ENCODE data around the gene BSDC1.
"Not testable (repeated sequence)": the region's sequence is repeated elsewhere in the genome, so short reads cannot be mapped to it uniquely, and the experiment has no call there.

BSDC1 gene

DNA sequence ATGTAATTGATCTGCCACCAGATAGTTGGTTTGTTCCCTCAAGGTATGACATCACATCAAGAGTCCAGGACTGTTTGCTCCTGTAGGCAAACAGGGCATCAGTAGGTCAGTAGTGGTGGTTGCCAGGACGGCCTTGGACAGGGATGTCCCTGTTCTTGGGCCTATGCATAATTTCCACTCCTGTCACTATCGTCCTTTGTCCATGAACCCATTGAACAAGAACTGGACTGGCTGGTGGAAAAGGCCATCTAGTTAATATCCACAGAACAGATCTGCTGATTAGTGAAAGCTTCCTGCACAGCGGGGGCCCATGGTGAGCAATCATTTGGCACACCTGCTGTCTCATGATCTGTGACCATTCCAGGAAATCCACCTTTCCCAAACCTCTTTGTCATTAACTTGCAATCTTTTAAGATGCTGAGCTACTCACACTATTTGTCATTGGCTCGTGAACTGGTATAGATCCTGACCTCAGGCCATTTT, 12.4 kb upstream of the BSDC1 start:
- Mint-ChIP-seq H3K4me3 (no peak overlapping the region), H3K27ac (no peak overlapping the region), H3K4me1 (ENCODE audit: low read depth in 2 of 2) (no peaks in the 10 kb centered on the region), H3K27me3 (peaks cover 0 to 1% of the 10 kb centered on the region in 2 donors), H3K36me3 (ENCODE audit: insufficient read depth) (no peaks in the 10 kb centered on the region), H3K9me3 (no peaks in the 10 kb centered on the region)
- ATAC-seq (replicated peaks) = no peak
- no peak for DNase-seq

DNA sequence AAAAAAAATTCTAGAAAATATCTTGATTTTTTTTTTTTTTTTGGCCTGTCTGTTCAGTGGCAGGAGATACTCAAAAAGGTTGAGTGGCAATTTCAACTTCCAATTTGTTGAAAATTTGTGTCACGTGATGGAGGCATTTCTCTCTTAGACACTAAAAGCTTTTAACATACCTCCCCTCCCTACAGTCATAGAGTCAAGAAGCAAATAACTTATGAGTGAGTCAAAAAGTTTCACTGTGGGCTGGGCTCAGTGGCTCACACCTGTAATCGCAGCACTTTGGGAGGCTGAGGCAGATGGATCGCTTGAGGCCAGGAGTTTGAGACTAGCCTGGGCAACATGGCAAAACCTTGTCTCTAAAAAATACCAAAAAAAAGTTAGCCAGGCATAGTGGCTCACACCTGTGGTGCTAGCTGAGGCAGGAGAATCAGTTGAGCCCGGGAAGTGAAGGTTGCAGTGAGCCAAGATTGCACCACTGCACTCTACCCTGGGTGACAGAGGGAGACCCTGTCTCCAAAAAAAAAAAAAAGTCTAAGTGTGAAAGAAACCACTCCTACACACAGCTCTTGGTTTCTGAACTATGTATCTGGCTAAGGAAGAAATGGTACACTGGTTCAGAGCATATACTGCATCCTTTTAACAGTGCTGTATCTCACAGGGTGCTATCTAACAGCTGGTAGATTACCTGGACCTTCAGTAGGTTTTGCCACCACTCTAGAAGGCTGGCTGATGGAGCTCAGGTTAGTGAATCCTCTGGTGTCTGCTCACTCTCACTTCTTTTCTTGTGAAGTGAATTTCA, 11.6 kb upstream of the BSDC1 start:
- H3K27ac Mint-ChIP-seq = no peak overlapping the region
- H3K27me3 Mint-ChIP-seq = no peaks in the 10 kb centered on the region
- DNase-seq = no peak
- H3K4me3 Mint-ChIP-seq = no peak overlapping the region
- H3K9me3 Mint-ChIP-seq = no peaks in the 10 kb centered on the region
- no peak for ATAC-seq (replicated peaks)
- H3K36me3 Mint-ChIP-seq (ENCODE audit: insufficient read depth) = no peaks in the 10 kb centered on the region
- no peaks in the 10 kb centered on the region for H3K4me1 Mint-ChIP-seq (ENCODE audit: low read depth in 2 of 2)

DNA sequence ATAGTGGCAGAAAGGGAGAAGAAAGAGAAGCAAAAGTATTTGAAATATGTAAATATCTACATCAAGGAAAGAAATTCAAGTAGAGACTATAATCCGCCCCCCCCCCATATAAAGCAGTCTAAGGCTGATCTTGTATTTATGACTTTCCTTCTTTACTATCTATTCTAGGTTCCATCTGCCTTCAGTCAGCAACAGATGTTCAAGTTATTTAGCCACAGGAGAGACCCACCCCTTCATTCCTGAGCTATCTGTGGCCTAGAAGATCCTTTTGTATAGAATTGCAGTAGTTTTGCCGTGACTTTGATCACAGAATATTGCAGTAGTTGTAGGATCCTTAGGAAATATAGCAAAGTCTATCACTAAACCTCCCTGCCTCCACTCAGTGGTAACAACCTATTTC, 10.7 kb upstream of the BSDC1 start:
- ATAC-seq (replicated peaks) (no peak), DNase-seq (no peak)
- H3K27me3 Mint-ChIP-seq = no peaks in the 10 kb centered on the region
- H3K36me3 Mint-ChIP-seq (ENCODE audit: insufficient read depth) = no peaks in the 10 kb centered on the region
- H3K4me1 Mint-ChIP-seq (ENCODE audit: low read depth in 2 of 2) = no peaks in the 10 kb centered on the region
- H3K4me3 Mint-ChIP-seq = no peak overlapping the region
- no peaks in the 10 kb centered on the region for H3K9me3 Mint-ChIP-seq
- no peak overlapping the region for H3K27ac Mint-ChIP-seq

DNA sequence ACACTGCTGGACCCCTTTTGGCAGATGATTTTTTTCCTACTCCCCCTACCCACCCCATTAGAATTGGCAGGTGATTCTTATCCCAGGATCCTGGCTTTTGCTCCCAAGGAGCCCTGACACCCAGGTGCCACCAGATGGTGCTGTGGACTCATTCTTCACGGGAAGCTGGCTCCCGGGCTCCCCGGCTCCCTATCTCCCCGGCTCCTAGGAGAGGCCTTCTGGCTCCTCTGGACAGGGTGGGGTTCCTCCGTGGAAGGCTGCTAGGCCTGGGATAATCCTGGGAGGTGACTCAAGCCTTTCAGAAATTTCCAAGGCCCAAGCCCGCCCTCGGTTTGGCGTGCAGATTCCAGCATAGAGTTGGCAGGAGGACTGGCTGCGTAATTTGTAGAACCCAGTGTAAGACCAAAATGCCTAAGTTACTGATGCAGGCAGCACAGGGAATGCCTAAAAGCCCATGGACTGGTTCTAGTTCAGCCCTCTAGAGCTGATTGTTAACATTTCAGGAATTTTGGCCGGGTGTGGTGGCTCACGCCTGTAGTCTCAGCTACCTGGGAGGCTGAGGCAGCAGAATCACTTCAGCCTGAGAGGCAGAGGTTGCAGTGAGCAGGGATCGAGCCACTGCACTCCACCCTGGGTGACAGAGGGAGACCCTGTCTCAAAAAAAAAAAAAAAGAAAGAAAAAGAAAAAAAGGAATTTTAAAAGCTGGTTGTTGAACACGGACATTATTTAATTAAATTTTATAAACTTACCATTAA, 6.8 kb upstream of the BSDC1 start:
- Mint-ChIP-seq H3K4me3 (no peak overlapping the region), H3K27me3 (no peaks in the 10 kb centered on the region), H3K36me3 (ENCODE audit: insufficient read depth) (no peaks in the 10 kb centered on the region), H3K9me3 (no peaks in the 10 kb centered on the region), H3K4me1 (ENCODE audit: low read depth in 2 of 2) (no peaks in the 10 kb centered on the region), H3K27ac (no peak overlapping the region)
- peak; percentile 61 for ATAC-seq (replicated peaks)
- DNase-seq = peak; percentile 26 to 37 (median 34)

DNA sequence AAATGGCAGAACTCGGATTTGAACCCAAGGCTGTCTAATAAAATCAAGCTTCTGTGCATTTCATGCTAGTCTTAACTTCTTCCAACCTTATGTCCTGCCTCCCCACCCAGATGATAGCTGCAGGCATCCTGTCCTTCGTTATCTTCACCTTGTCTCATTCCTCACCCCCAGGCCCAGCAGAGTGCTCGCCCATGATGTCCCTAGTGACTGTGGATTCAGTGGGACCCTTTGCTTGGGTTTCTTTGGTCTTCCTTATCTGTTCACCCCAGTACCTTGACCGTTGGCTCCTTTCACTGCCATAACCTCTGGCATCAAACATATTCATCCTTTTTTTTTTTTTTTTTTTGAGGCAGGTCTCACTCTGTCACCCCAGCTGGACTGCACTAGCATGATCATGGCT, 5.6 kb upstream of the BSDC1 start:
- Mint-ChIP-seq H3K27me3 (no peaks in the 10 kb centered on the region), H3K27ac (no peak overlapping the region), H3K9me3 (no peaks in the 10 kb centered on the region), H3K36me3 (ENCODE audit: insufficient read depth) (peaks cover 3% of the 10 kb centered on the region), H3K4me1 (ENCODE audit: low read depth in 2 of 2) (peaks cover 0 to 2% of the 10 kb centered on the region in 2 donors), H3K4me3 (no peak overlapping the region)
- DNase-seq (no peak), ATAC-seq (replicated peaks) (no peak)

DNA sequence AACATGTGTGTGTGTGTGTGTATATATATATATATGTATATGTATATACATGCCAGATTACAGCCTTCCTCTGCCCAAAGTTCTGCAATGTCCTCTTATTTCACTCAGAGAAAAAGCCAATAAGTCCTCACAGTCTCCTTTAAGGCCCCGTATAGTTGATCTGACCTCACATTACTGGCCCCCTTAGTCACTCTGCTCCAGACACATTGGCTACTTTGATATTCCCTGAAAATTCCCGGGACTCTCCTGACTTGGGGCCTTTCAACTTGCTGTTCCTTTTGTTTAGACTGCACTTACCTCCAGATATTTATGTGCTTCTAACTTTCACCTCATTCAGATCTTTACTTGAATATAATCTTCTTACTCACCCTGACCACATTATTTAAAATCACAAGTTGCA, 4.2 kb upstream of the BSDC1 start:
- Mint-ChIP-seq H3K4me3 (no peak overlapping the region), H3K4me1 (ENCODE audit: low read depth in 2 of 2) (peaks cover 9 to 10% of the 10 kb centered on the region in 2 donors), H3K36me3 (ENCODE audit: insufficient read depth) (peaks cover 15% of the 10 kb centered on the region), H3K27me3 (no peaks in the 10 kb centered on the region), H3K9me3 (no peaks in the 10 kb centered on the region), H3K27ac (no peak overlapping the region)
- DNase-seq (no peak), ATAC-seq (replicated peaks) (no peak)

DNA sequence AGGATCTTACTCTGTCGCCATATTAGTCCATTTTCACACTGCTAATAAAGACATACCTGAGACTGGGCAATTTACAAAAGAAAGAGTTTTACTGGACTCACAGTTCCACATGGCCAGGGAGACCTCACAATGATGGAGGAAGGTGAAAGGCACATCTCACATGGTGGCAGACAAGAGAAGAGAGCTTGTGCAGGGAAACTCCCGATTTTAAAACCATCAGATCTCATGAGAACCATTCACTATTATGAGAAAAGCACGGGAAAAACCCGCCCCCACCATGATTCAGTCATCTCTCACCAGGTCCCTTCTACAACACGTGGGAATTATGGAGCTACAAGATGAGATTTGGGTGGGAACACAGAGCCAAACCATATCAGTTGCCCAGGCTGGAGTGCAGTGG, 2.3 kb upstream of the BSDC1 start:
- not testable (repeated sequence) for H3K9me3 Mint-ChIP-seq; H3K4me3 Mint-ChIP-seq; H3K27ac Mint-ChIP-seq; H3K27me3 Mint-ChIP-seq; DNase-seq; ATAC-seq (replicated peaks)
- peaks cover 17% of the 10 kb centered on the region for H3K36me3 Mint-ChIP-seq (ENCODE audit: insufficient read depth)
- peaks cover 12 to 13% of the 10 kb centered on the region in 2 donors for H3K4me1 Mint-ChIP-seq (ENCODE audit: low read depth in 2 of 2)

DNA sequence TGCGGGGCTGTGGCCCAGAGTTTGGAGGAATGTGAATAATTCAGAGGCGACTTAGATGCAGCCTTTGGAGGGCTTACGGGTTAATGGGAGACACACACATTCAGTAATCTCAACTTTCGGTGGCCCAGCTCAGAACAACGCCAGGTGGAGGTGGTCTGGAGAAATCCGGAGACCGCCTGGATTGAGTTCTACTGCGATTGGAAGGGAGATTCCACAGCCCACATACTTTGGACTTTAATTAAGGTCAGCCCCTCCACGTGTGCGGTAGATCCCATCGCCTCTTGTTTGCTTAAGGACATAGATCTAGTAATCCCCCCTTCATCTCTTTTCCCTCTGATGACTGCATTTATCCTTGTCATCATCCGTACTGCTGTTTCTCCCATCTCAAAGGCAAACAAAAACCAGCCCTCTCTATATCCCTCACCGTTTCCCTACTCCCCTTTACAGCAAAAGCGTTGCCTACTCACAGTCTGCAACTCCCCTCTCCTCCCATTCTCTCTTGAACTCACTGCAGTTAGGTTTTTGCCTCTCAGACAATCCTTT, 720 bp upstream of the BSDC1 start:
- no peak for ATAC-seq (replicated peaks)
- no peak for DNase-seq
- H3K36me3 Mint-ChIP-seq (ENCODE audit: insufficient read depth) = peaks cover 17% of the 10 kb centered on the region
- peak overlapping the region; percentile 90 to 97 for H3K4me3 Mint-ChIP-seq
- peak overlapping the region; percentile 96 to 99 for H3K27ac Mint-ChIP-seq
- H3K4me1 Mint-ChIP-seq (ENCODE audit: low read depth in 2 of 2) = peaks cover 12 to 13% of the 10 kb centered on the region in 2 donors
- H3K9me3 Mint-ChIP-seq = no peaks in the 10 kb centered on the region
- no peaks in the 10 kb centered on the region for H3K27me3 Mint-ChIP-seq

DNA sequence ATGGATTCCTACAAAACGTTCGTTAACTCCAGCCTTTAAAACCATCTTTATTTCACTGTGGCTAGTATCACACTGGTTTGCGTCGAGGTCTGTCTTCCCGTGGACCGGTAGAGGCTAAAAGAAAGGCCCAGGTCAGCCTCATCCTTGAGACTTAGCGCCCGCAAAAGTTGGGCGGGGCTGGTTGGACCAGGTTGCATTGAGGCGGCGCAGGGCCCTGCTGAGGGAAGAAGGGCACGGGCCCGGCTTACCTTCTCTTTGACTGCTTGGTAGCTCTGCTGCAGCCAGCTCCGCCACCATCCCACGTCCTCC, 455 bp downstream of the BSDC1 start:
- DNase-seq (peak in 1 of 3 experiments; percentile 32), ATAC-seq (replicated peaks) (peak; percentile 24)
- no peaks in the 10 kb centered on the region for H3K27me3 Mint-ChIP-seq
- H3K9me3 Mint-ChIP-seq = no peaks in the 10 kb centered on the region
- peak overlapping the region; percentile 90 to 97 for H3K4me3 Mint-ChIP-seq
- peak overlapping the region; percentile 96 to 99 for H3K27ac Mint-ChIP-seq
- H3K36me3 Mint-ChIP-seq (ENCODE audit: insufficient read depth) = peaks cover 17% of the 10 kb centered on the region
- H3K4me1 Mint-ChIP-seq (ENCODE audit: low read depth in 2 of 2) = peaks cover 12 to 13% of the 10 kb centered on the region in 2 donors

DNA sequence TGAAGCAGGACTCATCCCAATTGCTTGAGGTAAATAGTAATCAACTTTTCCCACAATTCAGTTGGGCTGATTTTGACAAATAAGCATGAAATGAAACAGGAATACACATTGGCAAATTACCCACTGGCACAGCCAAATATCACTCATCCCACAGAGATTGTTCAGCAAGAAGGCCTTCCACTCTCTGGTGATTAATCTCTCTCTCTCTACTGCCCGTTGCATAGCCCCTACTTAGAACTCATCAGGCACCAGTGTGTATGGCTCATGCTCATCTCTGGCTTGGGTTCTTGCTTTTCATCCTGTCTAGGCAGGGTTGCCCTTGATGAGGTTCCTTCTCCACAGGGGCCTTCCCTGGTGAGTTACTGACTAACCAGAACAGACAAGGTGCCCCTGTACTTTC, 1.1 kb downstream of the BSDC1 start:
- H3K27ac Mint-ChIP-seq = peak overlapping the region; percentile 96 to 99
- H3K9me3 Mint-ChIP-seq = no peaks in the 10 kb centered on the region
- H3K27me3 Mint-ChIP-seq = no peaks in the 10 kb centered on the region
- ATAC-seq (replicated peaks) (no peak), DNase-seq (no peak)
- H3K4me3 Mint-ChIP-seq = peak overlapping the region; percentile 90 to 97
- peaks cover 17% of the 10 kb centered on the region for H3K36me3 Mint-ChIP-seq (ENCODE audit: insufficient read depth)
- peaks cover 12 to 13% of the 10 kb centered on the region in 2 donors for H3K4me1 Mint-ChIP-seq (ENCODE audit: low read depth in 2 of 2)

DNA sequence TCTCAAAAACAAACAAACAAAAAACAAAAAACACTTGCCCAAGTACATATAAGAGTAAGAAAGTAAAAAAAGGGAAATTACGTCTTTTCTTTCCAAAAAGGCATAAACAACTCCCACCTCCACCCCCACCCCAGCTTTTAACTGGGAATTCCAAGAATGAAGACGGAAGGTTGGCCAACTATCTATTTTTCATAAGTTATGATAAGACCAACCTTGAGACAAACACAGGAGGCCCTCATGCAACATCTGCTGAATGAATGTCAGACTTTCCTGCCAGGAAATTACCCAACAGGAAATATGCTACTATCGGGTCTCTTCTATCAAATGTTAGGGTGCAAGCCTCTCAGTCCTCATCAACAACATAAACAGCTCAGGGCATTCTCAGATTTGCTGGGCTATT, 1.9 kb downstream of the BSDC1 start:
- H3K4me1 Mint-ChIP-seq (ENCODE audit: low read depth in 2 of 2) = peaks cover 12 to 13% of the 10 kb centered on the region in 2 donors
- H3K9me3 Mint-ChIP-seq = no peaks in the 10 kb centered on the region
- ATAC-seq (replicated peaks) = no peak
- DNase-seq = no peak
- H3K27ac Mint-ChIP-seq = no peak overlapping the region
- H3K36me3 Mint-ChIP-seq (ENCODE audit: insufficient read depth) = peaks cover 17% of the 10 kb centered on the region
- no peaks in the 10 kb centered on the region for H3K27me3 Mint-ChIP-seq
- H3K4me3 Mint-ChIP-seq = peak overlapping the region; percentile 5 to 24

DNA sequence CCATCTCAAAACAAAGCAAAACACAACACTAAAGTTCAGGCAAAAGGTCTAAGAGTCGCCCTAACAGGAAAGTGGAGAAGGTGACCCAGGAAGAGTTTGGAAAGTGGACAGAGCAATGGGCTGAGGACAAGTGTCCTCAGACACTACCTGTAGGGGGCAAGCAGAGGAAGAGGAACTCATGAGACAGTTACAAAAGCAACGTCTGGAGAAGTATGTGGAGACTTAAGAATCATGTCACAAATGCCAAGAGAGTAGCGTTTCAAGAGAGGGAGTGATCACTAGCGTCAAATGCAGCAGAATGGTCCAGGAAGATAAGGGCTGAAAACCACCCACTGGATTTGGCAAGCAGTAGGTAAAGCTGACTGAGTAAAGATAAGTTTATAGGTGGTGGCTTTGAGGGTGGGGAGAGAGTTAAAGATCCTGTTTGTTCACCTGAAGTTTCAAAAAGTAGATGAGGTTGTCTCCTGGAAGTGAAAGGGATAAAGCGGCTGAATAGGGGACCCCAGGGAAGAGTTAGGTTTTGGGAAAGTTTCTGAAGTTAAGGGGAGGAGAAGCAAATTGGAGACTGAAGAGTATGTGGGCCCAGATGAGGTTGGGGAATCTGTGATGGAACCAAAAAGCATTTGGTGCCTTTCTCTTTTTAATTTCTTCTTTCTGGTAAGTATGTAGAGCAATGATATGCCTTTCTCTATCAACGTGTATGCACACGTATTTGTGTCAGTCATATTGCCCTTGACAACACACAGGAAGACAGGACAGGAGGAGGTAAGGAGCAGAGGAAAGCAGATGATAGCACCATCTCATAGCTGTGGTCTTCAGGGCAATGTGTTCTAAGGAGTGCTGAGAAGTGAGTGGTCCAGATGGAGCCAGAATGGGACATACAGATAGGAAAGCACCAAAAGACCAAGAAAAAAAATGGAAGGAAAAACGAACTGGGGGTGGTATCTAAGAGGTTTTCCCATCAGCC, 3.1 kb downstream of the BSDC1 start:
- ATAC-seq (replicated peaks) = no peak
- Mint-ChIP-seq H3K4me1 (ENCODE audit: low read depth in 2 of 2) (peaks cover 12 to 13% of the 10 kb centered on the region in 2 donors), H3K27me3 (no peaks in the 10 kb centered on the region)

DNA sequence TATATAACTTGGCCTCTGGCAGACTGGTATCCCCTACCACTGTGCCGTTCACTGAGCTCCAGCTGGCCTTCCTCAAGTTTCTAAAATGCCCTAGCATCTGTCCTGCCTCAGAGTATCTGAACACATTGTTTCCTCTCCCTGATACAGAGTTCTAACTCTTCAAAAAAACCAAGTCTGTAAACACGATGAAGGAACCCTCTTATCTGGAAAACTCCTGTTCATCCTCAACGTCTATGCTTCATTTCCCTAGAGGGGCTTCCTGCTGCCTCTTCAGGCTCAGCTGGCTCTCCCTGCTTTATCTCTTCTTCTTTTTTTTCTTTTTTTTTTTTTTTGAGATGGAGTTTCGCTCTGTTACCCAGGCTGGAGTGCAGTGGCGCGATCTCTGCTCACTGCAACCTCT, 5.6 kb downstream of the BSDC1 start:
- Mint-ChIP-seq H3K9me3 (no peaks in the 10 kb centered on the region), H3K4me1 (ENCODE audit: low read depth in 2 of 2) (peaks cover 5 to 6% of the 10 kb centered on the region in 2 donors), H3K27ac (no peak overlapping the region), H3K36me3 (ENCODE audit: insufficient read depth) (peaks cover 9% of the 10 kb centered on the region), H3K27me3 (no peaks in the 10 kb centered on the region), H3K4me3 (no peak overlapping the region)
- DNase-seq (no peak), ATAC-seq (replicated peaks) (no peak)

More for the DNA sequence above, 3.1 kb downstream of the BSDC1 start:
- Mint-ChIP-seq H3K27ac (no peak overlapping the region), H3K9me3 (no peaks in the 10 kb centered on the region), H3K4me3 (no peak overlapping the region), H3K36me3 (ENCODE audit: insufficient read depth) (peaks cover 17% of the 10 kb centered on the region)
- no peak for DNase-seq

Data from effector memory CD8-positive, alpha-beta T cell (primary cell).